Activated CD4-positive, alpha-beta T cell treated with anti-CD3 and anti-CD28 coated beads, Interleukin-10, Interleukin-2, amounts not matched to agents 100 ng/mL and 50 ng/mL, durations not matched to agents 16 hours and 8 hours (primary cell): ENCODE data around the gene PRR19.
A peak's percentile ranks its signal among the peaks of the same experiment; 100 is the strongest.
"Not testable (repeated sequence)": the region's sequence is repeated elsewhere in the genome, so short reads cannot be mapped to it uniquely, and the experiment has no call there.

Source experiments
- DNase-seq: peaks from one replicate; pipeline ENCODE4 v3.0.0-alpha.2; 2020

PRR19 gene

GRCh38 chr19:42328854-42329253, 26.9 kb downstream of the PRR19 start:
- no peak for DNase-seq

GRCh38 chr19:42330241-42330711, 28.3 kb downstream of the PRR19 start:
- no peak for DNase-seq

DNA sequence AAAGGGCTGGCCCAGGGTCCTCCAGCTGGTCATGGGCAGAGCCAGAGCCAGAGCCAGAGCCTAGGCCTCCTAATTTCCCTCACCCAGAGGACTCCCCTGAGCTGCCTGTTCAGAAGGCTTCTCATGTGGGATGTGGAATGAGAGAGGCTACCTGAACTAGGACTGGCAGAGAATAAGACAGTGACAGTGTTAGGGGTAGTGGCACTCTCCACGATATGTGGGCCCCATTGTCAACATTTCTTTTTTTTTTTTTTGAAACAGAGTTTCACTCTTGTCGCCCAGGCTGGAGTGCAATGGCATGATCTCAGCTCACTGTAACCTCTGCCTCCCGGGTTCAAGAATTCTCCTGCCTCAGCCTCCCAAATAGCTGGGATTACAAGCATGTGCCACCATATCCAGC, 29.4 kb downstream of the PRR19 start:
- DNase-seq: not testable (repeated sequence)

DNA sequence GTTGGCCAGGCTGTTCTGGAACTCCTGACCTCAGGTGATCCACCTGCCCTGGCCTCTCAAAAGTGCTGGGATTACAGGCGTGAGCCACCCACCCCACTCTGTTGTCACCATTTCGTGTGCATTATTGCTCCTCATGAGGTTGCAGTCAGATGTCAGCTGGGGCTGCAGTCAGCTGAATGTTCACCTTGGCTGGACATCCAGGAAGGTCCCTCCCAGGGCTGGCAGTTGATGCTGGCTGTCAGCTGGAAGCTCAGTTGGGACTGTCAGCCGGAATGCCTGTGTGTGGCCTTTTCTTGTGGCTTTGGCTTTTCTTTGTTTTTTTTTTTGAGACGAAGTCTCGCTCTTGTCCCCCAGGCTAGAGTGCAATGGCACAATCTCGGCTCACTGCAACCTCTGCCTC, 30.1 kb downstream of the PRR19 start:
- DNase-seq: no peak

- no peak for DNase-seq
These were observed 31.1 kb downstream of the PRR19 start for GRCh38 chr19:42333018-42333417.

- no peak for DNase-seq
These were observed 32.2 kb downstream of the PRR19 start for GRCh38 chr19:42333975-42334696.

DNA sequence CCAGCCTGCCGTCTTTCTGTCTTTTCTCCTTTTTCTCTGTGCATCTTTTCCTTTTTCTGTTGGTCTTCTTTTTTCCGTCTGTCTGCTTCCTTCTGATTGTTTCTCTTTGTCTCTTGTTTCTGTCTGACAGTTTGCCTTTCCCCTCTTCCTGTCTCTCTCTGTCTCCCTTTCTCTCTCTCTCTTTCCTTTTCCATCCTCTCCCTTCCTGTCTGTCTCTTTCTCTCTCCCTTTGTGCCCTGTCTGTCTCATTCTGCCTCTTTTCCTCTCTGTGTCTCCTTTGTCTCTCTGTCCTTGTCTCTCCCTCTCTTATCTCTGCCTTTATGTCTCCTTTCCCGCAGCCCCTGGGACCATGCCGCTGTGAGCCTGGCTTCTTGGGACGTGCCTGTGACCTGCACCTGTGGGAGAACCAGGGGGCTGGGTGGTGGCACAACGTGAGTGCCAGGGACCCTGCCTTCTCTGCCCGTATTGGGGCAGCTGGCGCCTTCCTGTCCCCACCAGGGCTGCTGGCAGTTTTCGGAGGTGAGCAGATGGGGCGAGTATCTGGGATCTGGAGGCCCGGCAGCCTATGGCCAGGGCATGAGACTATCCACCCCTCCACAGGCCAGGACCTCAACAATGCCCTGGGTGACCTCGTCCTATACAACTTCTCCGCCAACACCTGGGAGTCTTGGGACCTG, 32.9 kb downstream of the PRR19 start:
- no peak for DNase-seq

DNA sequence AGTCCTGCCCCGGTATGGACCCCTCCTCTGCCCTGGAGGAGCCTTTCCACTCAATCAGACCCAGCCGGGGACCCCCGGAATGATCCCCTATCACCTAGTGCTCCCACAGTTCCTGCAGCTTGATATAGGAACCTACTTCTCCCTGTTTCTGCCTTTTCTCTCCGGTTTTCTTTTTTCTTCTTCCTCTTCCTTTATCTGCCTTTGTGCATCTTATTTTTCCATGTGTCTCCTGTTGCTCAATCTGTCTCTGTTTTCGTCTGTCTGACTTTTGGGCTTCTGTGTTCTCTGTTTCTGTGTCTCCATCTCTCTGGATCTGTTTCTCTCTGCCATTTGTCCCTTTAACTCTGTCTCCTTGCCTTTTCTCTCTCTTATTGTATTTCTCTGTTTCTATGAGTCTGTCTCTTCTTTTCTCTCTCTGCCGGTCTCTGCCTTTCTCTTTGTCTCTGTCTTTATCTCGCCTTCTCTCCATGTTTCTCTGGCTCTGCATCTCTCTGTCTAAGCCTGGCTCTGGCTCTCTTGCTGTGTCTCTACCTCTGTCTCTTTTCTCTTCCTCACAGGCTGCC, 33.5 kb downstream of the PRR19 start:
- DNase-seq: no peak

DNA sequence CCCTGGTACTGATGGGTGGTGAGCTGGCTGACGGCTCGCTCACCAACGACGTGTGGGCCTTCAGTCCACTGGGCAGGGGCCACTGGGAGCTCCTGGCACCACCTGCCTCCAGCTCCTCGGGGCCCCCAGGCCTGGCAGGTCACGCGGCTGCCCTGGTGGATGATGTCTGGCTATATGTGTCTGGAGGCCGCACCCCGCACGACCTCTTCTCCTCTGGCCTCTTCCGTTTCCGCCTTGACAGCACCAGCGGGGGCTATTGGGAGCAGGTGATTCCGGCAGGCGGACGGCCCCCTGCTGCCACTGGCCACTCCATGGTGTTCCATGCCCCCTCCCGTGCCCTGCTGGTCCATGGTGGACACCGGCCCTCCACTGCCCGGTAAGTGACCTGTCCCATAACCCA, 34.0 kb downstream of the PRR19 start:
- no peak for DNase-seq

GRCh38 chr19:42339126-42339860, 37.4 kb downstream of the PRR19 start:
- DNase-seq: not testable (repeated sequence)

DNA sequence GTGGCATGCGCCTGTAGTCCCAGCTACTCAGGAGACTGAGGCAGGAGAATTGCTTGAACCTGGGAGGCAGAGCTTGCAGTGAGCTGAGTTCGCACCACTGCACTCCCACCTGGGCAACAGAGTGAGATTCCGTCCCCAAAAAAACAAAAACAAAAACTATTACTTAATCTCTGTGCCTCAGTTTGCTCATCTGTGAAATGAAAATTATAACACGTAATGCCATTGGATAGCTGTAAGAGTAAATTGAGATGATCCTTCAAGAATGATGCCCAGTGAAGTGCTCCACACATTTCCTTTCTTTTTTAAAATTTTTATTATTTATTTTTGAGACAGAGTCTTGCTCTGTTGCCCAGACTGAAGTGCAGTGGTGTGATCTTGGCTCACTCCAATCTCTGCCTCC, 38.0 kb downstream of the PRR19 start:
- DNase-seq: not testable (repeated sequence)

DNA sequence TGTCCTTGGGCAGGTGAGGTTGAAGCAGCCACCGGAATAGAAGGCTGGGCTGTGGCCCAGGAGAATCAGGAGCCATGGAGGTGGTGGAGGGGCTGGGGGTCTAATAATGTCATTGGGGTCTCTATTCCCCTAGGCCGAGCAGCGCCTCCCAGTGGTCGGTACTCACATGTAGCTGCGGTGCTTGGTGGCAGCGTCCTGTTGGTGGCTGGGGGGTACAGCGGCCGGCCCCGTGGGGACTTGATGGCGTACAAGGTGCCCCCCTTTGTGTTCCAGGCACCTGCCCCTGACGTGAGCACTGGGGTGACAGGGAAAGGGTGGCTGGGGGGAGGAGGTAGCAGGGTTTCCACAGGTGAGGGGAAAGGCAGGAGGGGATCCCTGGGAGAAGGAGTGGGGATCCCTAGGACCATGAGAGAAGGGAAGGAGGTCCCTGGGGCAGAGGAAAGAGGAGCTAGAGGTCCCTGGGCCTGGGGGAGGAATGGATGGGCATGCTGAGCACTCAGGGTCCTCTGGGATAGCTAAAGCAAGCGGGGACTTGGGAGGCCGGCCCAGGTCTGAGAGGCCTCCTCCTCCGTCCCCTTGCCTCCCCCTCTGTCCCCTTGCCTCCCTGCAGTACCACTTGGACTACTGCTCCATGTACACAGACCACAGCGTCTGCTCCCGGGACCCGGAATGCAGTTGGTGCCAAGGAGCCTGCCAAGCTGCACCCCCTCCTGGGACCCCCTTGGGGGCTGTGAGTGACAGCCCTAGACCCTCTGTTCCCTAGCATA, 41.6 kb downstream of the PRR19 start:
- DNase-seq: no peak

GRCh38 chr19:42344336-42344893, 42.5 kb downstream of the PRR19 start:
- DNase-seq: no peak

GRCh38 chr19:42345191-42345812, 43.4 kb downstream of the PRR19 start:
- DNase-seq: no peak

- no peak for DNase-seq
These were observed 46.3 kb downstream of the PRR19 start for GRCh38 chr19:42348211-42348610.

DNA sequence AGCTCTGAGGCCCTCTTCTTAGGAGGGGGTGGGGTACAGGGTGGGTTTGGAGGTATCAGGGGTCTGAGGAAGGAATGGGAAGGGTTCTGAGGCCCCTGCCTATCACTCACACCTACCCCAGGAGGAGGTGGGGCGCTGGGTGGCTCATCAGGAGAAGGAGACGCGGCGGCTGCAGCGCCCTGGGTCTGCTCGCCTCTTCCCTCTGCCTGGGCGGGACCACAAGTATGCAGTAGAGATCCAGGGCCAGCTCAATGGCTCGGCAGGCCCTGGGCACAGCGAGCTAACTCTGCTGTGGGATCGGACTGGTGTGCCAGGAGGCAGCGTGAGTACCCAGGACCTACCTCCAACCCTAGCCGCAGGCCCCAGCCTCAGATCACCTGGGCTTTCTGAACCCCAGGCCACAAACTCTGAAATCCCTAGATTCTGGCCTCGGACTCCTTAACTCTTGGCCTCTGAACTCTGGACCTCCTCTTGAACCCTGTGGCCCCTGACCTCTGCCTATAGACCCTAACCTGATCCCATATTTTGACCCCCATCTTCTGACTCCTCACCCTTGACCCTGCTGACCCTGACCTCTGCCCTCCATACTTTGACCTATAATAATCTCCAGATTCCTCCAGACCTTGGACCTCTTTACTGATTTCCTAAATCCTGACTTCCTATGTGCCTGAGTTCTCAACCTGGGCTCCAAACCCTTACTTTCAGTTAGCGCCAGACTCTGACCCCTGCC, 47.6 kb downstream of the PRR19 start:
- DNase-seq: no peak

- no peak for DNase-seq
These were observed 48.5 kb downstream of the PRR19 start for GRCh38 chr19:42350417-42350816.

GRCh38 chr19:42351079-42351735, 49.3 kb downstream of the PRR19 start:
- DNase-seq: no peak

DNA sequence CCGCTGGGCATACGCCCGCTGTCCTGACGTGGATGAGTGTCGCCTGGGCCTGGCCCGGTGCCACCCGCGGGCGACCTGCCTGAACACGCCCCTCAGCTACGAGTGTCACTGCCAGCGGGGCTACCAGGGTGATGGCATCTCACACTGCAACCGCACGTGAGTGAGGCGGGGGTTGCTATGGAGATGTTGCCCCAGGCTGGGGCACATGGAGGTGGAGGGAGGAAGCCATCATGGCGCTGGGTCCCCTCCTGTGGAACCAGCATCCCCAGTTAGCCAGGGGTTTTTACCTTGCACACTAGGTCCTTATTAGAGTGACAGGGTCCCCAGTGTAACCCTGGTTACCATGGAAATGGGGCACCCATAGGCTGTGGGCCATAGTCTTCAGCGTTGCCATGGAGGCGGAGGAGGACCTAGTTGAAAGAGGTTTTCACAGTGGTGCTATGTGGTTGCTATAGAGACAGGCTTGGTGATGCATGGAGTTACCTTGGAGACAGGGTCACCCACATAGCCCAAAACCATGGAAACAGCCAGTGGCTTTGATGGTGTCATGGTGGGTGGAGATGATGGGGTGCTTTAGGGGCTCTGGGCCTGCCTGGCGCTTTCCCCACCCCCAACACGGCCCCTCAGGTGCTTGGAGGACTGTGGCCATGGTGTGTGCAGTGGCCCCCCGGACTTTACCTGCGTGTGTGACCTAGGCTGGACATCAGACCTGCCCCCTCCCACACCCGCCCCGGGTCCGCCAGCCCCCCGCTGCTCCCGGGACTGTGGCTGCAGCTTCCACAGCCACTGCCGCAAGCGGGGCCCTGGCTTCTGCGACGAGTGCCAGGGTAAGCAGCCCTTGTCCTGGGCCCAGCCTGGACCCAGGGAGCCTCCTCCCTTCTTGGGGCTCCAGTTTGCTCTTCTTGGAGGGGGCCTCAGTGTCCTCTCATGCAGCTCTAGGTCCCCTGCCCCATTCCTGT, 50.6 kb downstream of the PRR19 start:
- DNase-seq: peak; percentile 41
